BJ (cell line): ENCODE results near the gene STX10. TPM values are rescaled to one million over a fixed set of nuclear protein-coding genes. Genes with fewer than 3 reads are reported as not detected.

Experiments used
- CTCF ChIA-PET: fragments of 350-600 bp; formaldehyde crosslinking; extraction: SDS; loops from one replicate; lab custom pipeline; 2021; ENCODE audit warnings: antibody characterized with exemption, inconsistent platforms; lab: Yijun Ruan, JAX
- POLR2A ChIA-PET: fragments of 300-600 bp; sonication (Branson Sonifier 250); formaldehyde crosslinking; extraction: SDS; loops from one replicate; lab custom pipeline; 2021; ENCODE audit warnings: antibody characterized with exemption; lab: Charles Lee
- DNase-seq: peaks from one replicate; pipeline ENCODE4 v3.0.0-alpha.2; 2011; ENCODE audit warnings: low read depth
- H3K27me3 ChIP-seq: 2 replicates; pipeline ENCODE4 v1.6.0; 2011; ENCODE audit warnings: low read length; ENCODE audit not compliant: control insufficient read depth, insufficient read depth
- H3K36me3 ChIP-seq: 2 replicates; pipeline ENCODE4 v1.5.1; 2011; ENCODE audit warnings: low read length; ENCODE audit not compliant: control insufficient read depth, insufficient read depth
- H3K4me3 ChIP-seq: 2 replicates; pipeline ENCODE4 v1.5.1; 2011; ENCODE audit warnings: low read depth, mild to moderate bottlenecking, control low read depth, low read length
- polyA plus RNA-seq: library from polyadenylated mRNA; depleted of rRNA; stranded (reverse); fragments of >200 nt; gene quantifications from 2 replicates; pipeline ENCODE4 v1.2.3, GENCODE V29; 2011
- TF ChIP-seq, protein P1 (sequence below): IDR thresholded peaks from 2 replicates; pipeline ENCODE4 v1.5.1; 2011; ENCODE audit warnings: low read depth, mild to moderate bottlenecking, control low read depth, inconsistent platforms, low read length, moderate library complexity; ENCODE audit not compliant: insufficient read depth

The STX10 gene
- polyA plus RNA-seq, 1 experiment, result 73.1 TPM

DNA sequence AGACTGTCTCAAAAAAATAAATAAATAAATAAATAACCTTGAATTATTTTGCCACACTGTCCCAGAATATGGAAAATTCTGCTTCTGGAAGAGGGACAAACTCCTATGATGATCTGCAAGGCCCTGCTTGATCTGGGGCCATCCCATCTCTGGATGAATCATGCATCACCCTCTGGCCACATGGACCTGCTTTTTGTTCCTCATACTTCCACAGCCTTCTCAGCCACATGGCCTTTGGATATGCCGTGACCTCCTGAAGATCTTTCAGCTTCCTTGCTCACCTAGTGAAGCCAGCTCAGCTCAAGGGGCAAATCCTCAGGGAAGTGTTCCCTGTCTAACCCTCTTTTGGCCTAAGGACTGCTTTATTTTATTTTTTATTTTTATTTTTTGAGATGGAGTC, 10.4 kb upstream of the STX10 start:
- TF ChIP-seq, protein P1, sequence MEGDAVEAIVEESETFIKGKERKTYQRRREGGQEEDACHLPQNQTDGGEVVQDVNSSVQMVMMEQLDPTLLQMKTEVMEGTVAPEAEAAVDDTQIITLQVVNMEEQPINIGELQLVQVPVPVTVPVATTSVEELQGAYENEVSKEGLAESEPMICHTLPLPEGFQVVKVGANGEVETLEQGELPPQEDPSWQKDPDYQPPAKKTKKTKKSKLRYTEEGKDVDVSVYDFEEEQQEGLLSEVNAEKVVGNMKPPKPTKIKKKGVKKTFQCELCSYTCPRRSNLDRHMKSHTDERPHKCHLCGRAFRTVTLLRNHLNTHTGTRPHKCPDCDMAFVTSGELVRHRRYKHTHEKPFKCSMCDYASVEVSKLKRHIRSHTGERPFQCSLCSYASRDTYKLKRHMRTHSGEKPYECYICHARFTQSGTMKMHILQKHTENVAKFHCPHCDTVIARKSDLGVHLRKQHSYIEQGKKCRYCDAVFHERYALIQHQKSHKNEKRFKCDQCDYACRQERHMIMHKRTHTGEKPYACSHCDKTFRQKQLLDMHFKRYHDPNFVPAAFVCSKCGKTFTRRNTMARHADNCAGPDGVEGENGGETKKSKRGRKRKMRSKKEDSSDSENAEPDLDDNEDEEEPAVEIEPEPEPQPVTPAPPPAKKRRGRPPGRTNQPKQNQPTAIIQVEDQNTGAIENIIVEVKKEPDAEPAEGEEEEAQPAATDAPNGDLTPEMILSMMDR, result no peak
- no peaks in the 10 kb centered on the region for H3K27me3 ChIP-seq
- ChIA-PET POLR2A (interaction anchor here (0.6 kb wide), 1 partner anchor 8 kb away, joined by 3 read pairs; no protein-coding TSS in a partner anchor), CTCF (interaction anchor here (1.2 kb wide), 1 partner anchor 117 kb away, joined by 3 read pairs; no protein-coding TSS in a partner anchor)
- no peak overlapping the region for H3K4me3 ChIP-seq
- no peaks in the 10 kb centered on the region for H3K36me3 ChIP-seq
- no peak for DNase-seq

DNA sequence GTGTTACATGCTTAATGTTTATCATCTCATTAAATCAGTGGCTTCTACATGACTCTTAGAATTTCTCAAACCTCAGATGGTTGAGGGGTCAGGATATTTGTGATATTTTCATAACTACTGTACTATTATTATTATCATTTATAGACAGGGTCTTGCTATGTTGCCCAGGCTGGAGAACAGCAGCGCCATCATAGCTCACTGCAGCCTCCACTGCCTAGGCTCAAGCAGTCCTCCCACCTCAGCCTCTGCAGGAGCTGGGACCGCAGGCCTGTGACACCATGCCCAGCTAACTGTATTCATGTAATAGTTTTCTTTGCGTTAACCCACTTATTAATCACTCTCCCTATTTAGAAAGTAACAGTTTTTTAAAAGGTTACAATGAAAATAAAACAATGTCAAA, 9.5 kb upstream of the STX10 start:
- Histone ChIP-seq H3K36me3 (no peaks in the 10 kb centered on the region), H3K4me3 (no peak overlapping the region), H3K27me3 (no peaks in the 10 kb centered on the region)
- no peak for DNase-seq
- ChIA-PET POLR2A (no interaction called here), CTCF (no interaction called here)
- TF ChIP-seq, protein P1, result no peak

DNA sequence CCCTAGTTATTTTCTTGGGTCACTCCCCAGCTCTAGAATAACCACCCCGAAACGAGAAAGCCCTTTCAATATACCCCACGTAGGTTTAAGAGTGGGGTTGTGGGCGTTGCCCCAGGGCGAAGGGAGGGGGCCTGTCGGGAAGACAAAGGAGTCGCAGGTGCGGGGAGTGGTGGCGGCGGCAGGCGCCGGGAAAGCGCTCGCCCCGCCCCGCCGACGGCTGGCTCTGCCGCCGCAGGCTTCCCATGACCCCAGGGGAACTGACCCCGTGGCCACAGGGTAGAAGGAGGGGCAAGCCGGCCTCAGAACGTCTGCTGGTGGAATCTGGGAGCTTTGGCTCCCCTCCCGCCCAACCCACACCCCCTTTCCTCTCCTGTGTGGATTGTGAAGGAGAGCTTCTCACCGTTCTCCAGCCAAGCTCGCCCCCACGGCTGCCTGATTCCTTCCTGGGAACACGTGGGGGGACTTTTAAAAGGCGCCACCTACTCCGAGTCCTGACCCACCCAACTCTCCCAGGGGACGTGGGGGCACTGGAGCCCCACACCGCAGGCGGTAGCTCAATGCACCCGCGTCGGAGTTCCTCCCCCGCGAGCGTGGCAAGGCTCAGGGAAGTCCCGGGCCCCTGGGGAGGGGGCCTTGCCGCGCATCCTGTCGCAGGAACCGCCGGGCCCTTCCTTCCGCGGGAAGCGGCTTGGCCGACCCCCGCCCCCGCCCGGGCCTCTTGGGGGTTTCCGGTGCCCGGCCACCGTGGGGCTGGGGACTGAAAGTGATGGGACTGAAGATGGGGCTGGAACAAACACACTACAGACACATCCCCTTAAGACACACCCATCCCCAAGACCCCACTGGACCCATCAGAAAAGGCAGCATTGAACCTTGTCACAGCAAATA, 5.5 kb upstream of the STX10 start:
- TF ChIP-seq, protein P1, result no peak
- ChIA-PET POLR2A (interaction anchor here (0.6 kb wide), 3 partner anchors 9 to 100 kb away, joined by 3 to 5 read pairs (median 3); no protein-coding TSS in a partner anchor), CTCF (interaction anchor here (0.5 to 2.5 kb wide), 8 partner anchors 8 to 207 kb away, joined by 3 to 9 read pairs (median 4); no protein-coding TSS in a partner anchor)
- no peaks in the 10 kb centered on the region for H3K27me3 ChIP-seq
- no peak for DNase-seq
- H3K36me3 ChIP-seq, result peaks cover 6% of the 10 kb centered on the region; the same call in 1 of the 2 replicates
- H3K4me3 ChIP-seq, result peak overlapping the region; percentile 92

DNA sequence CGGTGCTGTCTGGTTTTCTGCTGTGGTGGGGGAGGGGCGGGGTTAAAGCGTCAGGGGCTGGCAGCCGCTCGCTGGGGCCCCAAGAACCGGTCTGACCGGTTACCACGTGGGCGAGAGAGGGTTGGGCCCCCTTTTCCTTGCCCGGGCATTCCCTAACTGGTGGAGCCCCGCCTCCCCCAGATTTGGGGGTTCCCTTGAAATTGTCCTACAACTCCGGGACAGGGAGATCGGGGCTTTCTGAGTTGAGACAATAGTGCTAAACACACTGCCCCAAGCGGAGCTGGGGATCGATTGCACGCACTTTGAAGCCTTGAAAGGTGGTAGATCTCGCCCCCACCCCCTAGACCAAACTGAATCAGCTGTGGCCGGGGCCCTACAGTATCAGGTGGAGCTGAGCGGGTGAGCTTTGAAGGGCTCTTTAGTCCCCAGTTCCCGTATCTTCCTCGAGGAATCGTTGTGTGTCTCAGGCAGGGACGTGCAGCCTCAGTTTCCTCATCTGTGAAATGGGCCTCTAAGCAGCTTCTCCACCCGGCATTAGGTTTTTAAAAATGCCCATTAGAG, 4.8 kb upstream of the STX10 start:
- CTCF ChIA-PET, result interaction anchor here (0.5 to 2.5 kb wide), 8 partner anchors 9 to 208 kb away, joined by 3 to 9 read pairs (median 4); no protein-coding TSS in a partner anchor
- peak overlapping the region; percentile 92 for H3K4me3 ChIP-seq

More for the DNA sequence above, 4.8 kb upstream of the STX10 start:
- Histone ChIP-seq H3K36me3 (peaks cover 6% of the 10 kb centered on the region; the same call in 1 of the 2 replicates), H3K27me3 (no peaks in the 10 kb centered on the region)
- DNase-seq, result no peak
- TF ChIP-seq, protein P1, result peak; percentile 38
- POLR2A ChIA-PET, result interaction anchor here (0.5 to 0.6 kb wide), 3 partner anchors 9 to 97 kb away, joined by 3 to 5 read pairs (median 3); no protein-coding TSS in a partner anchor
